GM12874 (cell line): ENCODE measurements around the gene TNIK.

ENCODE experiments used
- TF ChIP-seq, protein P1 (sequence below): IDR thresholded peaks from 2 replicates; pipeline ENCODE4 v1.5.1; 2011; ENCODE audit warnings: low read depth, mild to moderate bottlenecking, control low read depth, low read length, moderate library complexity; ENCODE audit not compliant: insufficient read depth

TNIK gene

DNA sequence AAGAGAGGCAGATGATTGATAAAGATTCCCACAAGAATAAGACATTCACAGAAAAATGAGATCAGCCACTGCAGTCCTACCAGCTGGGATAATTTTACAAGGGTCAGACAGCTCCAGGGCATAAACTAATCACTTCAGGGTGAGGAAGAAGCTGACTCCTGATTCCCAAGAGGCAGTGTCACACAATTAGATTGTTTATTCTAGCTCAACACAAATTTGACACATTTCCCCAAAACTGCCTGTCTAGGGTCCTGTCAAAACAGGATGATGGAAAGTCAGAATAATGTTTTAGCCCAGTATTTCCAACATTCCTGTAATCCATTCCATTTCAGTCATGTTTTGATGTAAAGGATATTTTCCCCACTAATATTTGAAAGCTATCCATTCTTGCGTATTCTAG lies 110.8 kb downstream of the TNIK start:
- TF ChIP-seq, protein P1, sequence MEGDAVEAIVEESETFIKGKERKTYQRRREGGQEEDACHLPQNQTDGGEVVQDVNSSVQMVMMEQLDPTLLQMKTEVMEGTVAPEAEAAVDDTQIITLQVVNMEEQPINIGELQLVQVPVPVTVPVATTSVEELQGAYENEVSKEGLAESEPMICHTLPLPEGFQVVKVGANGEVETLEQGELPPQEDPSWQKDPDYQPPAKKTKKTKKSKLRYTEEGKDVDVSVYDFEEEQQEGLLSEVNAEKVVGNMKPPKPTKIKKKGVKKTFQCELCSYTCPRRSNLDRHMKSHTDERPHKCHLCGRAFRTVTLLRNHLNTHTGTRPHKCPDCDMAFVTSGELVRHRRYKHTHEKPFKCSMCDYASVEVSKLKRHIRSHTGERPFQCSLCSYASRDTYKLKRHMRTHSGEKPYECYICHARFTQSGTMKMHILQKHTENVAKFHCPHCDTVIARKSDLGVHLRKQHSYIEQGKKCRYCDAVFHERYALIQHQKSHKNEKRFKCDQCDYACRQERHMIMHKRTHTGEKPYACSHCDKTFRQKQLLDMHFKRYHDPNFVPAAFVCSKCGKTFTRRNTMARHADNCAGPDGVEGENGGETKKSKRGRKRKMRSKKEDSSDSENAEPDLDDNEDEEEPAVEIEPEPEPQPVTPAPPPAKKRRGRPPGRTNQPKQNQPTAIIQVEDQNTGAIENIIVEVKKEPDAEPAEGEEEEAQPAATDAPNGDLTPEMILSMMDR, result no peak

DNA sequence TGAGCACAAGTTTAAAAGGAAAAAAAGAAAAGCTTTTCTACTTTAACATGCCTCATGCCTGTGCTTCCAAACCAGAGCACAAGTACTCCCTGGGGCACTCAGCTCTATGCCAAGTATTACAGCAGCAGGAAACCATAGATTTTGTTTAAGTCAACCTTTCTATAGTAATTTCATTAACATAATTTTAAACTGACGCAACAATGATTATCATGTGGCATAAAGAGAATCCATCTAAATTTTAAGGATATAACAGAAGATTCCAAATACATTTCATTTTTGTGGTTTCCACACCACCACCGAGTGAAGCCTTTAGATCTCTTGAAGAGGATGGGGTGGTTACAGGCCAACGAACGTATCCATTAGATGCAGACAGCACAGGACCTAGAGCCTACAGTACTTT lies 112.1 kb downstream of the TNIK start:
- TF ChIP-seq, protein P1, result no peak

DNA sequence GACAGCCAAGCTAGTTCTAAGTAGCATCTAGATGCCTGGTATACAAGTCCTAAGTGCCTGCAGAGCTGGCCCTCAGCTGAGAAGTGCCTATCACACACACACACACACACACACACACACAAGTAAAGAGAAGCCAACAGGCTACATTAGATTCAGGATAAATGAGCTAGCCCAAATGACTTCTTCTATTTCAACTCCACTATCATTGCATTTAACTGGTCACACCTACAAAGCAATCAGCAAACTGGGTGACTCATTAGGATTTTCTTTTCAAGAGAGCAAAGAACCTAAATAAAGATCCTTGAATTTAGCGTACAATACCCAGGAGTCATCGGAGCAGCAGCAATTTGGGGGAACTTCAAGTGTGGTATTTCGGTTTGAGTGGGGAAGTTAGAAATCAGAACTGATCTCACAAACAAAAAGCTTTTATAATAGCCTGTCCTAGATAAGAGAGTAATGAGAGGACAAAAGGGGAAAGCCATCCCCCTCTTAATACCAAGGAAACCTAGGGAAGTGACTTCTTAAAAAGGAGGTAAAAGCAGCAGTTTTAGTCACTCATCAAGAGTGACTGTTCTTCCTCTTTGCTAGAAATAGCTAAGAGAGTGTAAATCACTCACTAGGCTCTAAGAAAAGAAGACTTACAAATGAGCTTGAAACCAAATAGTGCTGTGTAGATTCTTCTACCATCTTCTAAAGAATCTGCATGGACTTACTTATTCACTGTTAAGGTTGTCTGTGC lies 112.7 kb downstream of the TNIK start:
- TF ChIP-seq, protein P1, result no peak

DNA sequence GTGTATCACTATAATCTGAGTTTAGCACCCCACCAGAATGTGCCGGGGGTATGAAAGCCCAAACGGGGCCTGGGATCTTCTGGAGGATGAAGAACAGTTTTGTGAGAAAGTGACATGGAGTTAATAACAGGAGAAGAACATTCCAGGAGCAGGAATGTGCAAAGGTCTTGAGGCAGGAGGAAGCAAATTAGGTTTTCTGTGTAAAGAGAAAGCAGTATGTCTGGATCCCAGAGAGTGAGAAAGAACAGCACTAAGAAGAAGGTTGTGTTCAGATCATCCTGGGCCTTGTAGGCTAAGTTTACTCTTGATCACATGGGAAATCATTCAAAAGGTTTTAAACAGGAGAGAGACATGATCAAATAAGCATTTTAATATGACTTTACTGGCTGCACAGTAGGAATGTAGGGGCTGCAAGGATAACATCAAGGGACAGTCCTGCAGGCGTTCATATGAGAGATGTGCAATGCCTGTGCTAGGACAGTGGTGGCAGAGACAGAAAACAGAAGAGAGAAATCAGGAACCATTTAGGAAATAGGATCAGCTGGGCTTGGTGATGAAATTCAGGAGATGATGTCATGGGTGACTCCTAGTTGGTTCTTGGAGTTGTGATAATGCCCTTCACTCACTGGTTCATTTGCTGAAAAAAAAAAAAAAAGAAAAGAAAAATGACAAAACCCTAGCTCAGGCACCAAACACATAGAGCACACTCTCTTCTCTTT lies 113.5 kb downstream of the TNIK start:
- TF ChIP-seq, protein P1, result no peak

DNA sequence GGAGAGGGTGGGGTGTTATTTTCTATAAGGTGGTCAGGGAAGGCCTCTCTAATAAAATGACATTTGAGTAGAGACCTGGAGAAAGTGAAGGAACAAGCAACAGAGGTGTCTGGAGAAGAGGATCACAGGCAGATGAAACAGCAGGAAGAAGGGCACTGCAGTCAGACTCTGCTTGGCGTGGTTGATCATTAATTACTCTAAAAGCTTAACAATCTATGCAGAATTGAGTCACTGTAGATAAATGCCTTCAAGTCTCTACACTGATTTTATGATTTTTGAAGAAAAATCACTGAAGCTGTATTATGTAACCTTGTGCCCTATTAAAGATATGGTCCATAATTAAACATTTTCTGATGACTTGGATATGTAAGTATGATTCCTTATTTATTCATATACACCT lies 114.2 kb downstream of the TNIK start:
- TF ChIP-seq, protein P1, result no peak

DNA sequence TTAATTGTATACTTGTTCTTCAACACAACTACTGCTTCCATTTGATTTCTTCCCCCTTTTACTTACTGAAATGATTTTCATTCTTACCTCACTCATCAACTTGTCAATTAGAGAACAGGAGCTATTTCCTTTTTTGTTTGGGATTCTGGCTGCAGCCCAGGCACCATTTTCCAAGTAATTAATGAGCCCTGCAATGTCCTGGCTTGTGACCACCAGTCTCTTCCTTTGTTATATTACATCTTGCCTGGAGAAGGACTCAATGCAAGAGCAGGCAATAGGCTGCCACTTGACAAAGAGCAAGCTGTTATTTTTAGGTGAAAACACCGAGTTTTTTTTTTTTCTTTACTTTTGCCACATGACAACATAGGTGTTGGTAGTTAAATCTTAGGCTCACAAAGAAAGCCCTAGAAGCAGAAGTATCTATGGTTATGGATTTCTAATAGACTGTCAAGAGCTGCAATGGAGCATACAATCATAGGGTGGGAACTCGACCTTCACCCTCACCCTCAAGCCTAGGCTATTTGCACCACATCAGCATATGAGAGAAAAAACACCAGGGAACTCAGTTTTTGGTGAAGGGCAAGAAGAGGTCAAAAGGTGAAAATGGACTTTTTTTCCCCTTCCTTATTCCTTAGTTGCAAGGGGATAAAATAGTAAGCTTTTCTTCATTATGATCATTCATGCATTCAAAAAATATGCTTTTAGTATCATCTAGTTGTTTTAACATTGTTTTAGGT lies 114.9 kb downstream of the TNIK start:
- TF ChIP-seq, protein P1, result no peak

DNA sequence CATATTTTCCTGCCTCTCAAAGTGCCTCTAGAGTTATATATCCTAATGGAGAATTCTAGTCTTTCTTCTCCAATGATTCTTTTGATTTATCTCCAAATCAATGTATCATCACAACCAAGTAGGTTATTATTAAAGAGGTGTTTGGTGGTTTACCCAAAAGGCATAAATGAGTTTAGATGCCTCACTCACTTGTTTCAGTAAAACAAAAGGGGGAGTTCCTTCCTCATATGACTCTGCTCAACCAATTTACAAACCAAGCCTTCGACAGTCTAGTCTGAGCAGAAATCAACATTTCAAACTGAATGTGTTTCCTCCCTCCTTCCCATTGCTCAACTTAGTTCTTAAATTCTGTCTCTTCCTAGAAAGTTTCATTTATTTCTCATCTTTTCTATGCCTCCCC lies 116.5 kb downstream of the TNIK start:
- TF ChIP-seq, protein P1, result no peak
